Right ventricle myocardium inferior (tissue), 1 donor: ENCODE data around the gene CDC42EP2. TPM values are rescaled to one million over a fixed set of nuclear protein-coding genes. Genes with fewer than 3 reads are reported as not detected.

Experiments
- ATAC-seq: fragments of 200-7000 bp; cut with Tn5 transposase; one replicate; pipeline ENCODE4 v1.9.1; 2020; ENCODE audit warnings: mild to moderate bottlenecking, moderate library complexity
- DNase-seq: peaks from one replicate; pipeline ENCODE4 v3.0.0; 2021; ENCODE audit errors: missing footprints
- intact Hi-C: fragments of 100-400 bp; cut with DNase I; formaldehyde crosslinking; loops from one replicate; pipeline ENCODE4 v1.11.0; 2022
- total RNA-seq: library from RNA; stranded (reverse); fragmentation: NEBNext Ultra II Directional; extraction: Animal tissue kit (Norgen Biotek cat#: 25700); gene quantifications from one replicate; pipeline ENCODE4 v1.2.1, GENCODE V29; 2021
- donor health status: DM: no; HTN: yes; CAD: no; lungs with severe emphysema.

The CDC42EP2 gene
- total RNA-seq, 1 donor from 2014 or later: 16.7 TPM

DNA sequence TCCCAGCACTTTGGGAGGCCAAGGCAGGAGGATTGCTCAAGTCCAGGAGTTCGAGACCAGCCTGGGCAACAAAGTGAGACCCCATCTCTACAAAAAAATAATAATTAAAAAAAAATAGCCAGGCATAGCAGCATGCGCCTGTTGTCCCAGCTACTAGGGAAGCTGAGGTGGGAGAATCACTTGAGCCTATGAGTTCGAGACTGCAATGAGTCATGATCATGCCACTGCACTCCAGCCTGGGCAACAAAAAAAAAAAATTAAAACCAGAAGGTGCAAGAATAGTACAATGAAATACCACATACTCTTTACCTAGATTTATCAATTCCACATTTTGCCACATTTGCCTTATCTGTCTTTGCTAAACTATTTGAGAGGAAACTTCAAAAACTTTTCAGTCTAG, 27.2 kb downstream of the CDC42EP2 start:
- ATAC-seq: no peak
- intact Hi-C loops: no loop called here

DNA sequence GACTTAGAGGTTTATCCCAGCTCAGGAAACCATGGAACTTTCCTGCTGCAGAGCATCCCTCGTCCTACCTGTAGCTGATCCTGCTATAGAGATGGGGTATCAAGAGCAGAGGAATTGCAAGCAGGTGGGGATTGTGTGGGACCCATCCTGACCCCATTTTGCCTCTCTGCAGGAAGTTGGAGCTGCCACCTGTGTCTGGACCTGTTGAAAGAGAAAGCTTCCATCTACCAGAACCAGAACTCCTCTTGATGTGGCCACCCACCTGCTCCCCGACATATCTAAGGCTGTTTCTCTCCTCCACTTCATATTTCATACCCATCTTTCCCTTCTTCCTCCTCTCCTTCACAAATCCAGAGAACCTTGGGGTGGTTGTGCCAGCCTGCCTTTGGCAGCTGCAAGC, 36.8 kb downstream of the CDC42EP2 start:
- ATAC-seq (no peak), DNase-seq (no peak)
- intact Hi-C loops: no loop called here

More for the DNA sequence above, 27.2 kb downstream of the CDC42EP2 start:
- DNase-seq: no peak

DNA sequence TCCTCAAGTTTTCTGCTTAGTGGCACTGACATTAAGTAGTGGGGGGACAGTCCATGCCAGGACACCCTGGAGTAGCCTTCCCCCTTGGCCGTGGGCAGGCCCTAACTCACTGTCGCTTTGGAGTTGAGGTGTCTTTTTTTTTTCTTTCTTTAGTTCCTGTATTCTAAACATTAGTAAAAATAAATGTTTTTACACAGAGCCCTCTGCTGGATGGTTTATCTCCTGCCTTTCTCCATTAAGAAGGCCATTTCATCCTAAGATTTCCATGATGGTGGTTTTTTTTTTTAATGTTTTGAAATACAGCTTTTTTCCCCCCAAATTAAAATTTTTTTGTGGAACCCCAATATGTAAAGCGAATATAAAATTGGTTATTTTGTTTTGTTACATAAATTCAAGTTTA, 38.1 kb downstream of the CDC42EP2 start:
- ATAC-seq: no peak
- intact Hi-C loops: no loop called here
- DNase-seq: no peak

DNA sequence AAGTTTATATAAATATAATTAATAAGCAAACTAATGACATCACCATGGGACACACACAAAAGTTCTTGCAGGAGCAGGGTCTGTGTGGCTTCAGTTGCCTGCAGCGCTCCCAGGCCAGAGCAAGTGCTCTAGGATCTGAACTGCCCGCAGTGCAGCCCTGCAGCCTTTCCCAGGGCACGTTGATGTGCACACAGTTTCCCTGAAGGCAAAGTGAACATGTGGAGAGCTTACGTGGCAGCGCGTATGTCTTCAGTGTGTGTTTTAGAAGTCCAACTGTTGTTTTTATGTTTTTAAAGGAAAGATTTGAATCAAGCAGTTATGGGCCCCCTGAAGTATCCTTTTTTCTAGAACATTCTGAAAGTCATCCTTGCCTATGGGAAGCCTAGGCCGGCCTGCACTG, 38.7 kb downstream of the CDC42EP2 start:
- DNase-seq (no peak), ATAC-seq (no peak)
- intact Hi-C loops: no loop called here

DNA sequence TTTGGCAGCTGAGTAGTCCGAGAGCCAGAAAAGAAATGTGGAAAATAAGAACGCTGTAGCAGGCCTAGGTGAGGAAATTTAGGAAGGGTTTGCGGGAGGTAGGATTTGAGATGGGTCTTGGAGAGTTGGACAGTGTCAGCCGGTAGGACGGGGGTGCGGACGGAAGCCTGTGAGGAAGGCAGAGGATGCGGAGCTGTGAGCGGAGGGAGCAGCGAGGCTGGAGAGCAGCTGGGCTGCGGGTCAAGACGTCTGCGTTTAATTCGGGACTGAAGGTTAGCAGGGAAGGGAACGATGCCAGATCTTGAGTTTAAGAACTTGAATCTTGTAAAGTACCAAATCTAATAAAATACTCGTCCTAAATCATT, 39.2 kb downstream of the CDC42EP2 start:
- DNase-seq (no peak), ATAC-seq (no peak)
- intact Hi-C loops: no loop called here

DNA sequence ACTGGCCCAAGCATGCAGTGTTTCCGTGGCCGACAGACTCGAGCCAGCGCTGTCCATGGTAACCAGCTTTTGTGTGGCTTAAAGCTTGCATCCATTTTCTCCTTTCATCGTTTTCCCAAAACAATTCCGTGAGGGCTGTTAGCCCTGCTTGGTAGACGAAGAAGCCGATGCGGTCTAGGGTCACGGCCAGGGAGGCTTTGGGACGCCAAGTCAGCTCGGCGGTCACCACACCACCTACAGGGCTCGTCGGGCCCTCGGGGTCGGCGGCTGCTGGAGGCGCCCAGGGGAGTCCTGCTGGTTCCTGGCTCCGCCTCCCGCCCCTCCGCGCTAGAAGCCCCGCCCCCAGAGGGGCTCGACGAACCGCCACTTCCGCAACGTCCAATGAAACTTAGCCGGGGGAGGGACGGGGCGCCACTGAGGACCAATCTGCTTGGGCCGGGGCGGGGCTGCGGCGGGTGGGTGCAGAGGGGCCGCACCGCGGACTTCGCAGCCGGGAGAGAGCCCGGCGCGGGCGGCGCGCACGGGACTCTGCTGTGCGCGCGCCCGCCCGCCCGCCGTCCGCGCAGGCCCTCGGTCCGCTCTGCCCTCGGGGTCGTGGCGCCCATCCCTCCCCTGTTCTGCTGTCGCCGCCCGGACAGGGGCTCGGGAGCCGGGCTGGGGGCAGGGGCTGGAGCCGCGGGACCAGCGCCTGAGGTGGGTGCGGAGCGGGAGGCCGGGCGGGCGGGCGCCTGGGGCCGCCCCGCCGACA, 39.8 kb downstream of the CDC42EP2 start, which contains the start of gene TIGD3:
TSS of gene TIGD3 (plus strand) at position 487 of the 748 bp plus-strand sequence. CDS start 1,058 bp downstream, outside the sequence.
- intact Hi-C loops: no loop called here
- DNase-seq (peak; percentile 98), ATAC-seq (peak; percentile 93)

DNA sequence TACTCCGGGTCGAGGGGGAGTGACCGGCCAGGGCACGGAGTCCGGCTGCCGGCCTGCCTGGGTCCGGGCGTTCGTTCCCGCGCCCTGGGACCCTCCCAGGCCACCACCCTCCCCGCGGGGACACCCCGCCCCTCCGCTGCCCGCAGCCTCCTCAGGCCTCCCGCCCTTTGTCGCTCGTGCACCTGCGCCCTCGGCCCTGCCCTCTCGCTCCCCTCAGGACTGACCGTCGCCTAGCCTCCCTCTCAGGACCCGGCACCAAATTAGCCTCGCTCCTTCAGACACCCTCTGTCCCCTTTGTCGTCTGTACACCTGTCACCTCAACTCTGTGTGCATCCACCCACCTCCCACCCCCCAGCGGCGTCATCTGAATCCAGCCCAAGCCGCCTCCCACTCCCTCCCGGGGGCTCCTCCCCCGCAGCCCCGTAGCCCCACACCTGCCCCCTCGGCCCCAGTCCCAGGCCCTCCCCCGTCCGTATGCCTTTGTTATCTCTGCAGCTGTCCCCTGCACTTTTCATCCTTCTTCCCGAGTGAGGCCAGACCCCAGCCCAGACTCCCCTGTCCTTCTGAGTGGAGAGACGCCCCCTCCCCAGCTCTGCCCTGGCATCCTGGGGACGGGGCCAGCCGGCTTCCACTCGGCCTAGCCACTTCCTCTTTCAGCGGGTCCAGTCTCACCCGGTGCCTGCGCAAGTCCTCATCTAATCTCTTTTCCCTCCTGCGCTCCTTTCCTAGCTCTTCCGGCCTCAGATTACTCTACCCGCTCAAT, 40.5 kb downstream of the CDC42EP2 start:
- DNase-seq (peak; percentile 77), ATAC-seq (no peak)
- intact Hi-C loops: no loop called here

DNA sequence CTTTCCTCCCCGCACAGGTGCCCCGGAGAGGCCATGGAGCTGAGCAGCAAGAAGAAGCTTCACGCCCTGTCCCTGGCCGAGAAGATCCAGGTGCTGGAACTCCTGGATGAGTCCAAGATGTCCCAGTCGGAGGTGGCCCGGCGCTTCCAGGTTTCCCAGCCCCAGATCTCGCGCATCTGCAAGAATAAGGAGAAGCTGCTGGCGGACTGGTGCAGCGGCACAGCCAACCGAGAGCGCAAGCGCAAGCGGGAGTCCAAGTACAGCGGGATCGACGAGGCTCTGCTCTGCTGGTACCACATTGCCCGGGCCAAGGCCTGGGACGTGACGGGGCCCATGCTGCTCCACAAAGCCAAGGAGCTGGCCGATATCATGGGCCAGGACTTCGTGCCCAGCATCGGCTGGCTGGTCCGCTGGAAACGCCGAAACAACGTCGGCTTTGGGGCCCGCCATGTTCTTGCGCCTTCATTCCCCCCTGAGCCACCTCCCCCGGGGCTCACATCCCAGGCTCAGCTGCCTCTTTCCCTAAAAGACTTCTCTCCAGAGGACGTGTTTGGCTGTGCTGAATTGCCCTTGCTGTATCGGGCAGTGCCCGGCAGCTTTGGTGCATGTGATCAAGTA, 41.2 kb downstream of the CDC42EP2 start:
- peak; percentile 77 for DNase-seq
- intact Hi-C loops: no loop called here
- no peak for ATAC-seq

DNA sequence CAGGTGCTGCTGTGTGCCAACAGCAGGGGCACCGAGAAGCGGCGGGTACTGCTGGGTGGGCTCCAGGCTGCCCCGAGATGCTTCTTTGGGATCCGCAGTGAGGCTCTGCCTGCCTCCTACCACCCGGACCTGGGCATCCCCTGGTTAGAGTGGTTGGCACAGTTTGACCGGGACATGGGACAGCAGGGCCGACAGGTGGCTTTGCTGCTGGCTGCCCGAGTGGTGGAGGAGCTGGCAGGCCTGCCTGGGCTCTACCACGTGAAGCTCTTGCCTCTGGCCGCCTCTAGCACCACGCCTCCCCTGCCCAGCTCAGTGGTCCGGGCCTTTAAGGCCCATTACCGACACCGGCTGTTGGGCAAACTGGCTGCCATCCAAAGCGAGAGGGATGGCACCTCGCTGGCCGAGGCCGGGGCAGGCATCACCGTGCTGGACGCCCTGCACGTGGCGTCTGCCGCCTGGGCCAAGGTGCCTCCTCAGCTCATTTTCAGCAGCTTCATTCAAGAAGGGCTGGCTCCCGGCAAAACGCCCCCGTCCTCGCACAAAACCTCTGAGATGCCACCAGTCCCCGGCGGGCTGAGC, 41.8 kb downstream of the CDC42EP2 start:
- intact Hi-C loops: no loop called here
- no peak for ATAC-seq

DNA sequence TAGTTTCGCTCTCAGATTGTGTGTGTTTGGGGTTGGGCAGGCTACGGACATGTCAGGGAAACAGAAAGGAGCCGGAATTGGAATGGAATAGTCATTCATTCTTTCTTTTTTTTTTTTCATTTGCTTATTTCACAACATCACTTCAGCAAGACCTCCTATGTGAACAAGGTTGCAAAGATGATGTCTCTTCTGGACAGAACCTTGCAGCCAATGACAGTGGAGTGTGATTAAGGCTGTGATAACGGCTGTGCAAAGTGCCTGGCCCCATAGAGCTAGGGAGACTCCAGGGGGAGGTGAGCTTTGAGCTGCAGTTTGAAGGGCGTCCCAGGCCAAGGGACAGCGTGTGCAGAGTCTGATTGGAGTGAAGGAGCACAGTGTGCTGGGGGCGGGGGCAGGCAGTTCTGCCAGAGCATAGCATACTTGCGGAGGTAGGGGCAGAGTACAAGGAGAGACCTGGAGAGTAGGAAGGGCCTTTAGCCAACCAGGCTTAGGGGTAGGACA, 43.2 kb downstream of the CDC42EP2 start:
- DNase-seq: no peak
- peak; percentile 45 for ATAC-seq
- intact Hi-C loops: no loop called here

More for the DNA sequence above, 41.8 kb downstream of the CDC42EP2 start:
- DNase-seq: no peak

DNA sequence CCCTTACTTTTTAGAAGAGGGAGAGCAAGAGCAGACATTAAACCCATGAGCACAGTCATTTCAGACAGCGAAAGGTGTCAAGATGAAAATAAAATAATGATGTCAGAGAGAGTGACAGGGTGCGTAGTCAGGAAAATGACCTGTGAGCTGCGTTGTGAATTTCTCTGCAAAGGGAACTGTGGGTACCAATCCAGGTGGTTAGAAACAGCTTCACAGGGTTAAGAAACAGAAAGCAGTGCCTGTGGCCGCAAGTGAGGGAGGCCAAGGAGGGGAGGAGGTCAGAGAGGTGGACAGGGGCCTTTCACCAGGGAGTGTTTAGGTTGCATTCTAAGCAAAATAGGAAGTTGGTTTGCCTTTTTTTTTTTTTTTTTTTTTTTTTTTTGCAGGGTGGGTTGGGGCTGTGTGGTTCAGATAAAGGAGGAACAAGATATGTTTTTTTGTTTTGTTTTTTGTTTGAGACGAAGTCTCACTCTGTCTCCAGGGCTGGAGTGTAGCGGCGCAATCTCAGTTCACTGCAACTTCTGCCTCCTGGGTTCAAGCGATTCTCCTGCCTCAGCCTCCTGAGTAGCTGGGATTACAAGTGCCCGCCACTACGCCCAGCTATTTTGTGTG, 47.8 kb downstream of the CDC42EP2 start:
- no peak for ATAC-seq
- intact Hi-C loops: no loop called here
- no peak for DNase-seq

DNA sequence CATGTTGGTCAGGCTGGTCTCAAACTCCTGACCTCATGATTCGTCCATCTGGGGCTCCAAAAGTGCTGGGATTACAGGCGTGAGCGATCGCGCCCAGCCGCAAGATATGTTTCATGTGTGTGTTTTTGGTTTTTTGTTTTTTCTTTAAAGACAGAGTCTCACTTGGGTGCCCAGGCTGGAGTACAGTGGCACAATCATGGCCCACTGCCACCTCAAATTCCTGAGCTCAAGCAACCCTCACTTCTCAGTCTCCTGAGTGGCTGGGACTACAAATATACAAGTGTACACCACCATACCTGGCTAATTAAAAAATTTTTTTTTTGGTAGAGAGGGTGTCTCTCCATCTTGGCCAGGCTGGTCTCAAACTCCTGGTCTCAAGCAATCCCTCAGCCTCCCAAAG, 48.3 kb downstream of the CDC42EP2 start:
- intact Hi-C loops: no loop called here
- DNase-seq (no peak), ATAC-seq (no peak)

DNA sequence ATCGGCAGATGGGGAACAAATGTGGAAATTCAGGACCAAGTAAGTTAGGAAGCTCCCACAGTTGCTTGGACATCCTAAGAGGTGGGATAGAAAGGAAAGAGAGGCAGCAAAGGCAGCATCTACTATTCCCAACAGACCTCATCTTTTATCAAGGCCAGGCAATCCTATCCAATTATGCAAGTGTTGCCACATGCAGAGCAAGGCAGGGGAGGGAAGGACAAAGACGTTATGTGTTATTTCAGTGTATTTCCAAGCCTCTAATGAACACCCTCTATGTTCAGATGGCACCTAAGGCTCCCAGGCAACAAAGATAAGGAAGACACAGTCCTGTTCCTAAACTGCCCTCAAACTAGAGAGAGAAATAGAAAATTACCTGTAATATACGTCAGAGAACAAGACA, 49.1 kb downstream of the CDC42EP2 start:
- DNase-seq (no peak), ATAC-seq (no peak)
- intact Hi-C loops: no loop called here

DNA sequence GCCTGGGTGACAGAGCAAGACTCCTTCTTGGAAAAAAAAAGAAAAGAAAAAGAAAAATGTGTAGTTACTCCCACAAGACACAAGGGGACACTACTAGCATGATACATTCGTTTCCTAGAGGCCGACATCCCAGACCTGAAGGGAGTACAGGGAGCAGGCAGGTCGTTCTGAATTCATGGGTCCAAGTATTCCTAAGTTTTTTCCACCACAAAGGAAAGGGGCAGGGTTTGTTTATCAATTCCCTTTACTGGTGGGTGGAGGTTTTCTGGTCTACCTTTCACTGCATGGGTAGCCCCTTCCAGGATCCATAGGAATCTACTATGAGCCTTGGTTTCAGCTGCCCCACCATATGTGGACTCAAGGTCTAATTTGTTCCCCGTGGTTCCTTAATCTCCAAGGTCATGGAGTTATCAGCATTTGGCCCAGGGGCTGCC, 51.7 kb downstream of the CDC42EP2 start:
- peak; percentile 81 for ATAC-seq
- intact Hi-C loops: loop anchor here (1.0 to 2.0 kb wide), 2 partner anchors 50 to 144 kb away; no protein-coding TSS in a partner anchor

DNA sequence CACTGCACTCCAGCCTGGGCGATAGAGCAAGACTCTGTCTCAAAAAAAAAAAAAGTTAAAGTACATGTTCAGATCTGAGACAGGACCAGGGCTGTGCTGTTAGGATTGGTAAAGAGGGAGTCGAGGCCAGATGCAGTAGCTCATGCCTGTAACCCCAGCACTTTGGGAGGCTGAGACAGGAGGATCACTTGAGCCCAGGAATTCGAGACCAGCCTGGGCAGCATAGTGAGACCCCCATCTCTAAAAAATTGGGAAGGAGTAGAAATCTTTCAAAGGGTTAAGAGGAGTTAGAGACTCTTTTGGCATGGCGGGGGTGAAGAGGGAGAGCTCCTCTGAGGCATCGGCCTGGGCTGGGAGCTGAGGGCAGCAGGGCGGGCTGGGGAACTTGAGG, 56.0 kb downstream of the CDC42EP2 start:
- DNase-seq (no peak), ATAC-seq (no peak)
- intact Hi-C loops: no loop called here

More for the DNA sequence above, 51.7 kb downstream of the CDC42EP2 start:
- DNase-seq: no peak
